Measurements from ENCODE around the gene BNC2. TPM values are rescaled to one million over a fixed set of nuclear protein-coding genes. Genes with fewer than 3 reads are reported as not detected.

The BNC2 gene
- total and polyA plus RNA-seq, 2 donors (not counting 1 experiment from before 2014, with no cell fraction given), result 34.7 to 39.1 TPM

DNA sequence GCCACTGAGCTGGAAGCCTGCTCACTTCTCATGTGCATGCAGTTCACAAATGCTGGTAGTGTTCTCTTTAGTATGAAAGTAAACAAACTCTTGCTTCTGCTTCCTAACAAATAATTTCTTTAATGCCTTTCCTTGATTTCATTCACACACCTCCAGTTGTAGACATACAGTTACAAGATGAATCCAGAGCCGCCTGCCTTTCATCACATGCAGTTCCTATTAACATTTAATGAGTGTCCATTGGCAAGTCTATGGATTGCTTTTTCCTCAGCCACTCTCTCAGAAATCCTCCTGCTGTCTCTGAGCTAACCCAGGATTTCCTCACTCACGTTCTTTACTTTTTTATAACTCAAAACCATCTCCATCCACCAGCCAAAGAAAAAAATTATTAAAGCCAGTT is 408.6 kb downstream of the BNC2 start:
- Histone ChIP-seq H3K4me1 (ENCODE audit: control insufficient read depth, extremely low read depth, insufficient read depth, low read length) (peaks cover 7% of the 10 kb centered on the region), H3K27ac (ENCODE audit: insufficient read depth, low read length) (no peak overlapping the region), H3K4me2 (ENCODE audit: extremely low read depth, insufficient read depth, low read length) (no peak overlapping the region), H3K9me3 (ENCODE audit: control insufficient read depth, insufficient read depth, low read depth, low read length) (no peaks in the 10 kb centered on the region), H3K79me2 (ENCODE audit: control insufficient read depth, insufficient read depth, low read length) (peaks cover 6% of the 10 kb centered on the region), H3K36me3 (ENCODE audit: control insufficient read depth, insufficient read depth, low read length) (no peaks in the 10 kb centered on the region), H4K20me1 (ENCODE audit: control insufficient read depth, extremely low read depth, insufficient read depth, low read length) (no peaks in the 10 kb centered on the region), H3K4me3 (replicated peaks in 1 of 4; ENCODE audit: control extremely low read depth in 1 of 4, insufficient read depth in 1 of 4, low read depth in 3 of 4, low read length in 4 of 4) (no peak overlapping the region), H2AFZ (ENCODE audit: low read length) (no peak overlapping the region), H3K27me3 (ENCODE audit: control insufficient read depth, insufficient read depth, low read length) (no peaks in the 10 kb centered on the region), H3K9ac (ENCODE audit: insufficient read depth, low read length) (no peak overlapping the region)
- no peak for DNase-seq (ENCODE audit: low read depth in 2 of 2)
- no peak for TF ChIP-seq EZH2 (IDR thresholded peaks at IDR 0.05; ENCODE audit: low read length, missing control alignments)
- TF ChIP-seq, protein P1, sequence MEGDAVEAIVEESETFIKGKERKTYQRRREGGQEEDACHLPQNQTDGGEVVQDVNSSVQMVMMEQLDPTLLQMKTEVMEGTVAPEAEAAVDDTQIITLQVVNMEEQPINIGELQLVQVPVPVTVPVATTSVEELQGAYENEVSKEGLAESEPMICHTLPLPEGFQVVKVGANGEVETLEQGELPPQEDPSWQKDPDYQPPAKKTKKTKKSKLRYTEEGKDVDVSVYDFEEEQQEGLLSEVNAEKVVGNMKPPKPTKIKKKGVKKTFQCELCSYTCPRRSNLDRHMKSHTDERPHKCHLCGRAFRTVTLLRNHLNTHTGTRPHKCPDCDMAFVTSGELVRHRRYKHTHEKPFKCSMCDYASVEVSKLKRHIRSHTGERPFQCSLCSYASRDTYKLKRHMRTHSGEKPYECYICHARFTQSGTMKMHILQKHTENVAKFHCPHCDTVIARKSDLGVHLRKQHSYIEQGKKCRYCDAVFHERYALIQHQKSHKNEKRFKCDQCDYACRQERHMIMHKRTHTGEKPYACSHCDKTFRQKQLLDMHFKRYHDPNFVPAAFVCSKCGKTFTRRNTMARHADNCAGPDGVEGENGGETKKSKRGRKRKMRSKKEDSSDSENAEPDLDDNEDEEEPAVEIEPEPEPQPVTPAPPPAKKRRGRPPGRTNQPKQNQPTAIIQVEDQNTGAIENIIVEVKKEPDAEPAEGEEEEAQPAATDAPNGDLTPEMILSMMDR (conservative IDR thresholded peaks at IDR 0.05 in 1 of 2, IDR thresholded peaks at IDR 0.05 in 1 of 2; ENCODE audit: low read depth in 1 of 2, low read length in 2 of 2), result no peak

DNA sequence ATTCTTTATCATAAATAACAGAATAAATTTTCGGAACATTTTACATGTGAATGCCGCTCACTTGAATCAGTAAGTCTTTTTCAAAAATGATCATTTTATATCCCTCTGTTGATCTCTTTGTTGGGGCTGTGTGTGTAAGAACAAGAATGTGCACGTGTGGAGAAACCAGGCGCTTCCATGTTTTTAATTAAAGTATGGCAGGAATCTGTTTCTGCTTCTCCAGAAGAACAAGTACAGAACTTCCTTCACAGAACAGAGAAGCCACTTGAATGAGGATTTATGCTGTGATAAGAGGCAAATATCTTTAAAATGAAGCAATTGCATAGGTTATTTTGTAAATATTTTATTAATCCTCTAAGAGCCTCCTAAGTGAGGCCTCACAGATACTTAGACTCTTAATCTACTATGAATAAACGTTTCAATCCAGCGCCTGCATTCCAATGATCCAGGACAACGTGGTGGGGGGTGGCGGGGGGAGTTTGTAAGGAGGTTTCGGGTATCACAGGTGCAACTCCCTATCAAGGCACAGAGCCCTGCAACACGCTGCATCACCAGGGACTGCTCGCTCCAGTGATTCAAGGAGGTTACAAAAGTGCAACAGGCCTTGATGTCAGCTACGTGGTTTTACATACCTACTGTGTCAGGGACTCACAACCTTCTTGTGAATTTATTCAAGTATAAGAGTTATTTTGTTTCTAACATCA is 409.2 kb downstream of the BNC2 start:
- Histone ChIP-seq H3K79me2 (ENCODE audit: control insufficient read depth, insufficient read depth, low read length) (peaks cover 6% of the 10 kb centered on the region), H2AFZ (ENCODE audit: low read length) (no peak overlapping the region), H3K4me1 (ENCODE audit: control insufficient read depth, extremely low read depth, insufficient read depth, low read length) (peaks cover 7% of the 10 kb centered on the region), H3K36me3 (ENCODE audit: control insufficient read depth, insufficient read depth, low read length) (no peaks in the 10 kb centered on the region), H4K20me1 (ENCODE audit: control insufficient read depth, extremely low read depth, insufficient read depth, low read length) (no peaks in the 10 kb centered on the region), H3K4me2 (ENCODE audit: extremely low read depth, insufficient read depth, low read length) (no peak overlapping the region), H3K27ac (ENCODE audit: insufficient read depth, low read length) (no peak overlapping the region), H3K9ac (ENCODE audit: insufficient read depth, low read length) (no peak overlapping the region), H3K4me3 (replicated peaks in 1 of 4; ENCODE audit: control extremely low read depth in 1 of 4, insufficient read depth in 1 of 4, low read depth in 3 of 4, low read length in 4 of 4) (no peak overlapping the region), H3K9me3 (ENCODE audit: control insufficient read depth, insufficient read depth, low read depth, low read length) (no peaks in the 10 kb centered on the region), H3K27me3 (ENCODE audit: control insufficient read depth, insufficient read depth, low read length) (no peaks in the 10 kb centered on the region)
- TF ChIP-seq, protein P1 (conservative IDR thresholded peaks at IDR 0.05 in 1 of 2, IDR thresholded peaks at IDR 0.05 in 1 of 2; ENCODE audit: low read depth in 1 of 2, low read length in 2 of 2), result no peak
- DNase-seq (ENCODE audit: low read depth in 2 of 2), result peak in 1 of 2 donors; percentile 55

DNA sequence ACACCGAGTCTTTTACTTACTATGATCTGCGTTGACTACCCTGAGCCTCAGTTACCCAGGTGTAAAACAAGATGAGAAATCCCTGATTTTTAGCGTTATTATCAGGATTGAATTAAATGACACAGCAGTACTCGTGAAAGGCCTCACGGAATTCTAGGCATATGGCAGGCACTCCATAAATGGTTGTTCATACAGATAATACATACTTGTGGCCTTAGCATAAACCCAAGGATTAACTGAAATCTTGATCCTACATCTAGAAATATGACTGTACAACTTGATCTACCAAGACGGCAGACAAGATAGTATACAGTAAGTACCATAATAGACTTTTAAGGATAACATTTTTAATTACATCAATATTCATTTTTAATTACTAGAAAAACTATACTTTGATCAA is 409.8 kb downstream of the BNC2 start:
- no peak for DNase-seq (ENCODE audit: low read depth in 2 of 2)
- no peak overlapping the region for H3K4me2 ChIP-seq (ENCODE audit: extremely low read depth, insufficient read depth, low read length)

More for the DNA sequence above, 409.8 kb downstream of the BNC2 start:
- no peaks in the 10 kb centered on the region for H4K20me1 ChIP-seq (ENCODE audit: control insufficient read depth, extremely low read depth, insufficient read depth, low read length)
- H3K4me3 ChIP-seq (replicated peaks in 1 of 4; ENCODE audit: control extremely low read depth in 1 of 4, insufficient read depth in 1 of 4, low read depth in 3 of 4, low read length in 4 of 4), result no peak overlapping the region
- peaks cover 7% of the 10 kb centered on the region for H3K4me1 ChIP-seq (ENCODE audit: control insufficient read depth, extremely low read depth, insufficient read depth, low read length)
- H3K36me3 ChIP-seq (ENCODE audit: control insufficient read depth, insufficient read depth, low read length), result no peaks in the 10 kb centered on the region
- H3K27ac ChIP-seq (ENCODE audit: insufficient read depth, low read length), result no peak overlapping the region
- no peaks in the 10 kb centered on the region for H3K9me3 ChIP-seq (ENCODE audit: control insufficient read depth, insufficient read depth, low read depth, low read length)
- no peak overlapping the region for H2AFZ ChIP-seq (ENCODE audit: low read length)
- TF ChIP-seq, protein P1 (conservative IDR thresholded peaks at IDR 0.05 in 1 of 2, IDR thresholded peaks at IDR 0.05 in 1 of 2; ENCODE audit: low read depth in 1 of 2, low read length in 2 of 2), result no peak
- TF ChIP-seq EZH2 (IDR thresholded peaks at IDR 0.05; ENCODE audit: low read length, missing control alignments), result no peak
- H3K27me3 ChIP-seq (ENCODE audit: control insufficient read depth, insufficient read depth, low read length), result no peaks in the 10 kb centered on the region
- H3K9ac ChIP-seq (ENCODE audit: insufficient read depth, low read length), result no peak overlapping the region
- peaks cover 6% of the 10 kb centered on the region for H3K79me2 ChIP-seq (ENCODE audit: control insufficient read depth, insufficient read depth, low read length)

Measured in fibroblast of lung (primary cell).